SK-N-MC (cell line): ENCODE results near the gene NBPF14.
"Not testable (repeated sequence)": the region's sequence is repeated elsewhere in the genome, so short reads cannot be mapped to it uniquely, and the experiment has no call there.

Source experiments
- EZH2 ChIP-seq: fragments of 200-600 bp; sonication (generic); IDR thresholded peaks from one replicate; pipeline ENCODE4 v1.6.1; 2017; ENCODE audit warnings: antibody characterized with exemption
- FOXP2 ChIP-seq: optimal IDR thresholded peaks from 2 replicates; pipeline ENCODE3; 2011; ENCODE audit warnings: mild to moderate bottlenecking, moderate library complexity; ENCODE audit not compliant: insufficient read depth; ENCODE audit errors: extremely low read length, control extremely low read depth
- POLR2AphosphoS5 ChIP-seq: IDR thresholded peaks from 2 replicates; pipeline ENCODE4 v1.6.1; 2012; ENCODE audit warnings: mild to moderate bottlenecking, low read depth, low read length, borderline replicate concordance

- not testable (repeated sequence) for TF ChIP-seq EZH2, POLR2AphosphoS5, FOXP2
Measured at GRCh38 chr1:148532158-148532557, 63.7 kb downstream of the NBPF14 start.
